Upper lobe of left lung (tissue), 6 donors: ENCODE results near the gene DERA. TPM values are rescaled to one million over a fixed set of nuclear protein-coding genes. Genes with fewer than 3 reads are reported as not detected.
A peak's percentile ranks its signal among the peaks of the same experiment; 100 is the strongest.
"Not testable (repeated sequence)": the region's sequence is repeated elsewhere in the genome, so short reads cannot be mapped to it uniquely, and the experiment has no call there.

Source experiments
- ATAC-seq, 2 donors: fragments of 200-7000 bp; cut with Tn5 transposase; one replicate each; pipeline ENCODE4 v1.9.1; 2022; ENCODE audit warnings: mild to moderate bottlenecking in 2 of 2, moderate library complexity in 2 of 2; ENCODE audit not compliant: low FRiP score in 2 of 2
- DNase-seq, 2 donors: peaks; one replicate each; pipeline ENCODE4 v3.0.0-alpha.2; 2019 to 2020
- H3K27ac ChIP-seq, 4 donors: fragments of 200-600 bp; sonication (generic); one replicate each; pipeline ENCODE4 v1.5.1; 2016 to 2019
- H3K27me3 ChIP-seq, 4 donors: fragments of 200-600 bp; sonication (generic); one replicate each; pipeline ENCODE4 v1.5.1; 2017 to 2019
- H3K36me3 ChIP-seq, 4 donors: fragments of 200-600 bp; sonication (generic); one replicate each; pipeline ENCODE4 v1.5.1; 2016 to 2019
- H3K4me1 ChIP-seq, 4 donors: fragments of 200-600 bp; sonication (generic); one replicate each; pipeline ENCODE4 v1.5.1; 2018 to 2019
- H3K4me3 ChIP-seq, 4 donors: fragments of 200-600 bp; sonication (generic); one replicate each; pipeline ENCODE4 v1.5.1; 2017 to 2019; ENCODE audit warnings: mild to moderate bottlenecking in 2 of 4, moderate library complexity in 1 of 4
- H3K9me3 ChIP-seq, 4 donors: fragments of 200-600 bp; sonication (generic); one replicate each; pipeline ENCODE4 v1.5.1; 2018 to 2019
- CTCF ChIP-seq, 6 experiments: fragments of 450-650 bp in 4 of 6; fragments of 200-600 bp in 2 of 6; sonication (generic) in 2 of 6; IDR thresholded peaks; one replicate each; pipeline ENCODE4 v1.5.1; 2016 to 2019; ENCODE audit warnings: antibody characterized with exemption in 6 of 6
- EP300 ChIP-seq, 4 donors: sonication (generic); formaldehyde crosslinking; IDR thresholded peaks; one replicate each; pipeline ENCODE4 v1.5.1; 2017; ENCODE audit warnings: antibody characterized with exemption in 4 of 4, control low read depth in 2 of 4
- POLR2A ChIP-seq, 4 donors: fragments of 450-650 bp; IDR thresholded peaks; one replicate each; pipeline ENCODE4 v1.5.1; 2016 to 2017; ENCODE audit warnings: antibody characterized with exemption in 4 of 4, mild to moderate bottlenecking in 2 of 4
- POLR2AphosphoS5 ChIP-seq, 2 donors: sonication (generic); formaldehyde crosslinking; IDR thresholded peaks; one replicate each; pipeline ENCODE4 v1.5.1; 2017; ENCODE audit warnings: antibody characterized with exemption in 2 of 2
- WGBS, 2 donors: methylation state at CpG; one replicate each; pipeline ENCODE4 v1.1.5; 2017 to 2018; 5-methylcytosine and 5-hydroxymethylcytosine counted together
- total RNA-seq, 6 donors: library from RNA; depleted of rRNA in 4 of 6; stranded (reverse); fragments of >200 nt in 4 of 6; gene quantifications; one replicate each; pipeline versions ENCODE4 v1.1.0 to v1.2.1, GENCODE V29; 2016 to 2021
- donor health status: DM: no; HTN: no; CAD: no; lungs with moderate emphysema.
- donor health status: DM: no; HTN: yes; CAD: no; lungs with severe emphysema.

DERA gene
- total RNA-seq, 6 donors from 2014 or later: 13.6 to 63.8 (median 39.2) TPM

GRCh38 chr12:16037533-16037932 lies 126.4 kb downstream of the DERA start:
- DNase-seq (no peak), ATAC-seq (no peak)
- no peak for TF ChIP-seq EP300 (IDR thresholded peaks at IDR 0.05)
- TF ChIP-seq POLR2AphosphoS5 (IDR thresholded peaks at IDR 0.05): no peak
- TF ChIP-seq POLR2A (IDR thresholded peaks at IDR 0.05): no peak
- no peak for TF ChIP-seq CTCF (IDR thresholded peaks at IDR 0.05)
- no peak overlapping the region for H3K4me3 ChIP-seq
- no peaks in the 10 kb centered on the region for H3K4me1 ChIP-seq
- no peaks in the 10 kb centered on the region for H3K9me3 ChIP-seq
- WGBS, 2 donors: 59 to 74% methylated on average over 6 of the region's 6 CpGs
- peaks cover 0 to 18% (median 4%) of the 10 kb centered on the region in 4 donors for H3K36me3 ChIP-seq
- no peaks in the 10 kb centered on the region for H3K27me3 ChIP-seq
- peak overlapping the region in 1 of 4 donors; percentile 41 for H3K27ac ChIP-seq

DNA sequence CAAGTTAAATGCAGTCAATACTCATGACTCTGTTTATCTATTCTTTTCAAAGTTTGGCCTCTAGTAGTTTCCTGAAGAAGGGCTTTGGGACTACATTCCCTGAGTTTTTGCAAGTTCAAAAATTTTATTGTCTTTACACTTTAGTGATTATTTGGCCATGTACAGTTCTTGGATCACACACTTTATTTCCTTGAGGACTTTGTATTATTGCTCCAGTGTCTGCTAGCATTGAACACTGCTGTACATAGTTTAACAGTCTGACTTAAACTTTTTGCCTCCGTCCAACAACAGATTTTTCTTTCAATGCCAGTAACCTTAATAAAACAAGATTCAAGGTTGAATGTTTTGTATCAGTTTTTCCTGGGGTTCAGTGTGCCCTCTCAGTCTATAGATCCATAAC lies 132.3 kb downstream of the DERA start:
- H3K9me3 ChIP-seq: peaks cover 0 to 5% (median 4%) of the 10 kb centered on the region in 4 donors
- H3K36me3 ChIP-seq: peaks cover 0 to 7% (median 2%) of the 10 kb centered on the region in 4 donors
- ATAC-seq: no peak
- no peak for TF ChIP-seq EP300 (IDR thresholded peaks at IDR 0.05)
- no peak for TF ChIP-seq CTCF (IDR thresholded peaks at IDR 0.05)
- TF ChIP-seq POLR2A (IDR thresholded peaks at IDR 0.05): no peak
- TF ChIP-seq POLR2AphosphoS5 (IDR thresholded peaks at IDR 0.05): no peak
- no peak for DNase-seq
- H3K27me3 ChIP-seq: no peaks in the 10 kb centered on the region
- H3K4me3 ChIP-seq: no peak overlapping the region
- no peaks in the 10 kb centered on the region for H3K4me1 ChIP-seq
- WGBS, 2 donors: 97 to 100% methylated on average over 1 of the region's 1 CpG
- no peak overlapping the region for H3K27ac ChIP-seq

GRCh38 chr12:16046266-16046665 lies 135.1 kb downstream of the DERA start:
- H3K27ac ChIP-seq: no peak overlapping the region
- no peak for TF ChIP-seq POLR2A (IDR thresholded peaks at IDR 0.05)
- TF ChIP-seq EP300 (IDR thresholded peaks at IDR 0.05): no peak
- TF ChIP-seq CTCF (IDR thresholded peaks at IDR 0.05): no peak
- TF ChIP-seq POLR2AphosphoS5 (IDR thresholded peaks at IDR 0.05): no peak
- H3K36me3 ChIP-seq: no peaks in the 10 kb centered on the region
- H3K9me3 ChIP-seq: peaks cover 0 to 5% (median 4%) of the 10 kb centered on the region in 4 donors
- whole genome bisulfite sequencing, 2 donors: 81% methylated on average over 1 of the region's 1 CpG
- no peaks in the 10 kb centered on the region for H3K27me3 ChIP-seq
- ATAC-seq: no peak
- H3K4me3 ChIP-seq: no peak overlapping the region
- no peak for DNase-seq
- no peaks in the 10 kb centered on the region for H3K4me1 ChIP-seq

DNA sequence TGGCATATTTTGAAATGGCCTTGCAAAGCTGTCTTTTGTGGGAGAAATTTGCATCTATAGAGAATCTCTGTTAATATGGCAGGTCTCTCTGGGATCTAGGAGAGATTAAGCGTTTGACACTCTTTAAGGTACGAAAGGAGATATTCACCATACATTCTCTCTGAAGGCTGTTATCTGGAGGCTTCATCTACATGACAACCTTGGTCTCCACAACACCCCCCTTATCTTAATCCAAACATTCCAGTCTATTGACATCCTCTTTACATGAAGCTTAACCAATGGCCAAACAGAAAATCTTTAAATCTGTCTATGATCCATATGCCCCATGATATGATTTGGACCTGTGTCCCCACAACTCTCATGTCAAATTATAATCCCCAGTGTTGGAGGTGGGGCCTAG lies 137.4 kb downstream of the DERA start:
- Histone ChIP-seq H3K4me1 (no peaks in the 10 kb centered on the region), H3K9me3 (peaks cover 0 to 5% (median 4%) of the 10 kb centered on the region in 4 donors), H3K36me3 (no peaks in the 10 kb centered on the region), H3K27ac (no peak overlapping the region), H3K4me3 (no peak overlapping the region), H3K27me3 (no peaks in the 10 kb centered on the region)
- no peak for DNase-seq
- ATAC-seq: no peak
- no peak for TF ChIP-seq POLR2AphosphoS5 (IDR thresholded peaks at IDR 0.05)
- WGBS, 2 donors: 85 to 96% methylated on average over 2 of the region's 2 CpGs

GRCh38 chr12:16056910-16057309 lies 145.8 kb downstream of the DERA start:
- ATAC-seq: no peak

GRCh38 chr12:16057351-16057751 lies 146.2 kb downstream of the DERA start:
- H3K36me3 ChIP-seq, H3K27me3 ChIP-seq, H3K4me1 ChIP-seq, ATAC-seq, H3K27ac ChIP-seq, H3K4me3 ChIP-seq, H3K9me3 ChIP-seq: not testable (repeated sequence)
- WGBS, 2 donors: 95% methylated on average over 19 of the region's 34 CpGs; no CpG with 5 or more reads in 1 of the 2 donors
- peak in 1 of 2 donors; percentile 73 for DNase-seq

More at GRCh38 chr12:16056910-16057309, 145.8 kb downstream of the DERA start:
- no peak for DNase-seq
- H3K36me3 ChIP-seq: no peaks in the 10 kb centered on the region
- peaks cover 0 to 5% (median 0%) of the 10 kb centered on the region in 4 donors for H3K9me3 ChIP-seq
- TF ChIP-seq CTCF (IDR thresholded peaks at IDR 0.05): no peak
- TF ChIP-seq POLR2A (IDR thresholded peaks at IDR 0.05): no peak
- no peak for TF ChIP-seq POLR2AphosphoS5 (IDR thresholded peaks at IDR 0.05)
- TF ChIP-seq EP300 (IDR thresholded peaks at IDR 0.05): no peak
- 89 to 92% methylated on average over 6 of the region's 6 CpGs for WGBS, 2 donors
- H3K27ac ChIP-seq: no peak overlapping the region
- no peaks in the 10 kb centered on the region for H3K4me1 ChIP-seq
- H3K4me3 ChIP-seq: no peak overlapping the region
- no peaks in the 10 kb centered on the region for H3K27me3 ChIP-seq
